H9 (cell line): Measurements from ENCODE around the gene C9. TPM values are rescaled to one million over a fixed set of nuclear protein-coding genes. Genes with fewer than 3 reads are reported as not detected.

Experiments
- DNase-seq: peaks from one replicate; pipeline ENCODE4 v3.0.0-alpha.2; 2017
- H2AFZ ChIP-seq: one replicate; pipeline ENCODE4 v1.6.1; 2013; ENCODE audit warnings: mild to moderate bottlenecking, low read length, control low read depth, moderate library complexity
- H2AK5ac ChIP-seq: 2 replicates; pipeline ENCODE4 v1.6.1; 2013; ENCODE audit warnings: low read length, control low read depth, mixed read lengths; ENCODE audit not compliant: insufficient read length
- H2BK120ac ChIP-seq: one replicate; pipeline ENCODE4 v1.6.1; 2013; ENCODE audit warnings: low read depth, mild to moderate bottlenecking, low read length, control low read depth, inconsistent platforms; ENCODE audit not compliant: poor library complexity, severe bottlenecking
- H2BK12ac ChIP-seq: 2 replicates; pipeline ENCODE4 v1.6.1; 2013; ENCODE audit warnings: low read length, control low read depth, mixed read lengths, low read depth; ENCODE audit not compliant: insufficient read length
- H2BK15ac ChIP-seq: 2 replicates; pipeline ENCODE4 v1.6.1; 2013; ENCODE audit warnings: low read depth, low read length, control low read depth
- H2BK20ac ChIP-seq: one replicate; pipeline ENCODE4 v1.6.1; 2013; ENCODE audit warnings: low read depth, mild to moderate bottlenecking, low read length, control low read depth, inconsistent platforms; ENCODE audit not compliant: poor library complexity, severe bottlenecking
- H2BK5ac ChIP-seq: 2 replicates; pipeline ENCODE4 v1.6.1; 2013; ENCODE audit warnings: low read length, control low read depth, mixed read lengths; ENCODE audit not compliant: insufficient read length
- H3K14ac ChIP-seq: 2 replicates; pipeline ENCODE4 v1.6.1; 2013; ENCODE audit warnings: low read length, control low read depth; ENCODE audit not compliant: insufficient read depth
- H3K18ac ChIP-seq: 2 replicates; pipeline ENCODE4 v1.6.1; 2013; ENCODE audit warnings: low read depth, mild to moderate bottlenecking, mixed read lengths, low read length, control low read depth; ENCODE audit not compliant: insufficient read length
- H3K23ac ChIP-seq: 2 replicates; pipeline ENCODE4 v1.6.1; 2013; ENCODE audit warnings: low read length, control low read depth, mixed read lengths, low read depth; ENCODE audit not compliant: insufficient read length
- H3K23me2 ChIP-seq: 2 replicates; pipeline ENCODE4 v1.6.1; 2013; ENCODE audit warnings: low read depth, mild to moderate bottlenecking, mixed read lengths, low read length, control low read depth; ENCODE audit not compliant: insufficient read length, poor library complexity, severe bottlenecking
- H3K27ac ChIP-seq: 2 replicates; pipeline ENCODE4 v1.5.1; 2013; ENCODE audit warnings: low read length, control low read depth, mixed read lengths, low read depth; ENCODE audit not compliant: insufficient read length
- H3K27me3 ChIP-seq: 2 replicates; pipeline ENCODE4 v1.6.1; 2013; ENCODE audit warnings: low read length, control low read depth, inconsistent platforms; ENCODE audit not compliant: insufficient read depth
- H3K4ac ChIP-seq: 2 replicates; pipeline ENCODE4 v1.6.1; 2013; ENCODE audit warnings: low read depth, mild to moderate bottlenecking, control low read depth, inconsistent platforms, low read length, moderate library complexity
- H3K4me1 ChIP-seq: 2 replicates; pipeline ENCODE4 v1.6.1; 2013; ENCODE audit warnings: low read length, control low read depth, inconsistent platforms; ENCODE audit not compliant: insufficient read depth
- H3K4me2 ChIP-seq: 2 replicates; pipeline ENCODE4 v1.6.1; 2013; ENCODE audit warnings: low read length, control low read depth, mixed read lengths; ENCODE audit not compliant: insufficient read length, insufficient read depth
- H3K56ac ChIP-seq: 2 replicates; pipeline ENCODE4 v1.6.1; 2013; ENCODE audit warnings: low read depth, mild to moderate bottlenecking, mixed read lengths, low read length, control low read depth; ENCODE audit not compliant: insufficient read length
- H3K79me1 ChIP-seq: 2 replicates; pipeline ENCODE4 v1.6.1; 2013; ENCODE audit warnings: low read depth, mild to moderate bottlenecking, moderate library complexity, low read length, control low read depth, inconsistent platforms; ENCODE audit not compliant: insufficient read depth, poor library complexity, severe bottlenecking
- H3K79me2 ChIP-seq: 2 replicates; pipeline ENCODE4 v1.6.1; 2013; ENCODE audit warnings: low read length, control low read depth, inconsistent platforms; ENCODE audit not compliant: insufficient read depth
- H3K9ac ChIP-seq: 2 replicates; pipeline ENCODE4 v1.6.1; 2013; ENCODE audit warnings: low read length, control low read depth, mixed read lengths; ENCODE audit not compliant: insufficient read length; ENCODE audit errors: extremely low read depth
- H3K9me3 ChIP-seq: one replicate; pipeline ENCODE4 v1.6.1; 2013; ENCODE audit warnings: low read depth, low read length, inconsistent platforms; ENCODE audit not compliant: control insufficient read depth
- H3T11ph ChIP-seq: one replicate; pipeline ENCODE4 v1.6.1; 2013; ENCODE audit warnings: mild to moderate bottlenecking, low read length, control low read depth, inconsistent platforms
- H4K20me1 ChIP-seq: one replicate; pipeline ENCODE4 v1.6.1; 2013; ENCODE audit not compliant: control insufficient read depth, insufficient read length, insufficient read depth
- H4K5ac ChIP-seq: 2 replicates; pipeline ENCODE4 v1.6.1; 2013; ENCODE audit warnings: low read depth, mild to moderate bottlenecking, mixed read lengths, low read length, control low read depth; ENCODE audit not compliant: insufficient read length
- H4K8ac ChIP-seq: replicated peaks from 2 replicates; pipeline ENCODE4 v1.6.1; 2013; ENCODE audit warnings: low read length, control low read depth, mixed read lengths, low read depth; ENCODE audit not compliant: insufficient read length
- H4K91ac ChIP-seq: 2 replicates; pipeline ENCODE4 v1.6.1; 2013; ENCODE audit warnings: low read depth, mild to moderate bottlenecking, moderate library complexity, mixed read lengths, low read length, control low read depth; ENCODE audit not compliant: insufficient read length
- H3K27ac Mint-ChIP-seq, 3 experiments: 2 replicates in 2 of 3; 3 replicates in 1 of 3; pipeline ENCODE4 v1.8.0; 2020 to 2021; ENCODE audit warnings: mixed read lengths in 3 of 3, mild to moderate bottlenecking in 1 of 3, moderate library complexity in 1 of 3
- H3K27me3 Mint-ChIP-seq: 2 replicates; pipeline ENCODE4 v1.8.0; 2021; ENCODE audit warnings: low read depth, mild to moderate bottlenecking, moderate library complexity, mixed read lengths
- H3K36me3 Mint-ChIP-seq, 3 experiments: 2 replicates in 2 of 3; 3 replicates in 1 of 3; pipeline ENCODE4 v1.8.0; 2020 to 2021; ENCODE audit warnings: low read depth in 3 of 3, mixed read lengths in 3 of 3; ENCODE audit not compliant: insufficient read depth in 1 of 3
- H3K4me1 Mint-ChIP-seq, 2 experiments: 2 replicates each; pipeline ENCODE4 v1.8.0; 2020; ENCODE audit warnings: mixed read lengths in 2 of 2
- H3K4me3 Mint-ChIP-seq, 2 experiments: 2 replicates in 1 of 2; 3 replicates in 1 of 2; pipeline ENCODE4 v1.8.0; 2020 to 2021; ENCODE audit warnings: mild to moderate bottlenecking in 2 of 2, mixed read lengths in 2 of 2, moderate library complexity in 1 of 2
- H3K9me3 Mint-ChIP-seq, 2 experiments: 2 replicates in 1 of 2; 3 replicates in 1 of 2; pipeline ENCODE4 v1.8.0; 2020; ENCODE audit warnings: mild to moderate bottlenecking in 2 of 2, mixed read lengths in 2 of 2, moderate library complexity in 1 of 2
- CTCF ChIP-seq: fragments of 200-600 bp; sonication (generic); conservative IDR thresholded peaks from 3 replicates; pipeline ENCODE4 v1.8.0; 2021; ENCODE audit warnings: antibody characterized with exemption, mild to moderate bottlenecking
- WGBS: extraction: QIAGEN DNeasy Blood & Tissue Kit; methylation state at CpG from one replicate; pipeline ENCODE4 v1.1.7; 2013; ENCODE audit warnings: missing lambda C conversion rate, low lambda C conversion rate, mixed read lengths; ENCODE audit not compliant: insufficient read length; ENCODE audit errors: extremely low coverage; 5-methylcytosine and 5-hydroxymethylcytosine counted together
- long read RNA-seq: library from polyadenylated mRNA; unstranded; transcript quantifications from one replicate; pipeline ENCODE4 v2.0.0, GENCODE V29; 2020
- total RNA-seq: library from RNA; stranded (reverse); gene quantifications from 2 replicates; pipeline ENCODE4 v1.2.1, GENCODE V29; 2021

C9 gene
- not detected in 2 replicates for total RNA-seq
- long read RNA-seq = 0 reads

DNA sequence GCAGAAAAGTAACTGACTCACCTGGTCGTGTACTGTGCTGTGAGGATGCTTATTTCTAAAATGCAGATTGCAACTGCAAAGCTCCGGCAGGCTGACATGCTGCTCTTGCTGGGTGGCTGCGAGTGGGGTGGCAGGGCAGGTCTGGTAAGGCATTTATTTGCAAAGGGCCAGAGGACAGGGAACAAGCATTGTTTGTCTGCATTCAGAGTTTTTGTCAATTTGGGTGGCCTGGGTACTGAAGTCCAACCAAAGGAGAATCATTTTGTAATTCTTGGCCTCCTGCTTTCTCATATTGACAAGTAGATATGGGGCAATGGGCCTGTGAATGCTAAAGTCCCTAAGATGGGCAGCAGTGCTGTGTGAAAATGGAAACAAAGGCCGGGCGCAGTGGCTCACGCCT is at the start of gene C9:
Gene C9 (minus strand): TSS at position 129 of the 400 bp plus-strand sequence. CDS start 31 bp downstream, at position 98.
- H3K27me3 ChIP-seq = no peaks in the 10 kb centered on the region
- H3K9me3 ChIP-seq = no peaks in the 10 kb centered on the region
- no peak within 1 kb of the TSS for H2AK5ac ChIP-seq
- H3K4ac ChIP-seq = no peak within 1 kb of the TSS
- TF ChIP-seq CTCF = no peak
- no peak within 1 kb of the TSS for H3K18ac ChIP-seq
- no peak within 1 kb of the TSS for H4K91ac ChIP-seq
- H3K27ac ChIP-seq = no peak within 1 kb of the TSS
- no peaks in the 10 kb centered on the region for H3K23me2 ChIP-seq
- H3K23ac ChIP-seq = no peak within 1 kb of the TSS
- no peaks in the 10 kb centered on the region; the same call in 1 of the 2 replicates for H3K4me1 ChIP-seq
- H4K8ac ChIP-seq = no peak within 1 kb of the TSS
- no peak within 1 kb of the TSS for H2BK5ac ChIP-seq
- H3K79me2 ChIP-seq = no peaks in the 10 kb centered on the region
- H2BK15ac ChIP-seq = no peak within 1 kb of the TSS
- no peak within 1 kb of the TSS for H2BK12ac ChIP-seq
- H2AFZ ChIP-seq = no peak within 1 kb of the TSS
- H3K79me1 ChIP-seq = no peaks in the 10 kb centered on the region
- Mint-ChIP-seq H3K9me3 (peaks cover 0 to 1% of the 10 kb centered on the region in 2 experiments; a peak in 1 of 5 replicates), H3K36me3 (no peaks in the 10 kb centered on the region; a peak in 1 of 7 replicates), H3K4me1 (peaks cover 16 to 19% of the 10 kb centered on the region in 2 experiments), H3K4me3 (peak within 1 kb of the TSS in 1 of 2 experiments; percentile 28; a peak in 1 of 5 replicates), H3K27ac (peak within 1 kb of the TSS in 2 of 3 experiments; percentile 19 to 22; a peak in 1 of 7 replicates), H3K27me3 (no peaks in the 10 kb centered on the region)
- H3T11ph ChIP-seq = no peak within 1 kb of the TSS
- whole genome bisulfite sequencing = no CpG with 5 or more reads among the region's 6 CpGs
- H2BK20ac ChIP-seq = no peak within 1 kb of the TSS
- no peak within 1 kb of the TSS for H4K5ac ChIP-seq
- H3K4me2 ChIP-seq = no peak within 1 kb of the TSS
- H4K20me1 ChIP-seq = no peaks in the 10 kb centered on the region
- no peak within 1 kb of the TSS for H2BK120ac ChIP-seq
- no peak for DNase-seq
- H3K14ac ChIP-seq = no peak within 1 kb of the TSS
- no peak within 1 kb of the TSS for H3K56ac ChIP-seq
- H3K9ac ChIP-seq = no peak within 1 kb of the TSS
